Activated T-helper 9 cell treated with anti-CD3 and anti-CD28 coated beads, Interleukin-2, amount 50 U/mL, for 16 hours (primary cell): ENCODE data around the gene GPC5.
"Not testable (repeated sequence)": the region's sequence is repeated elsewhere in the genome, so short reads cannot be mapped to it uniquely, and the experiment has no call there.

Source experiments
- DNase-seq: peaks from one replicate; pipeline ENCODE4 v3.0.0-alpha.2; 2020; ENCODE audit warnings: low read depth

The GPC5 gene

DNA sequence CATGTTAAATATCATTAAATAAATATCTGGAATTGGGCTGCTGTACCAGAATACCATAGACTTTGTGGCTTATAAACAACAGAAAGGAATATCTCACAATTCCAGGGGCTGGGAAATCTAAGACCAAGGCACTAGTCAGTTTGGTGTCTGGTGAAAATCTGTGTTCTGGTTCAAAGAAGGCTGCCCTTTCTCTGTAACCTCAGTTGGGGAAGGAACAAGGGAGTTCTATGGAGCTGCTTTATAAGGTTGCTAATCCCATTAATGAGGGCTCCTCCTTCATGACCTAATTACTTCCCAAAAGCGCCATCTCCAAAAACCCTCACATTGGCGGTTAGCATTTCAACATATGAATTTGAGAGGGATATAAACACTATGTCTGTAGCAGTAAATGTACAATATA is 480.9 kb downstream of the GPC5 start:
- no peak for DNase-seq

- no peak for DNase-seq
Observed at GRCh38 chr13:91882918-91883317, 484.5 kb downstream of the GPC5 start.

DNA sequence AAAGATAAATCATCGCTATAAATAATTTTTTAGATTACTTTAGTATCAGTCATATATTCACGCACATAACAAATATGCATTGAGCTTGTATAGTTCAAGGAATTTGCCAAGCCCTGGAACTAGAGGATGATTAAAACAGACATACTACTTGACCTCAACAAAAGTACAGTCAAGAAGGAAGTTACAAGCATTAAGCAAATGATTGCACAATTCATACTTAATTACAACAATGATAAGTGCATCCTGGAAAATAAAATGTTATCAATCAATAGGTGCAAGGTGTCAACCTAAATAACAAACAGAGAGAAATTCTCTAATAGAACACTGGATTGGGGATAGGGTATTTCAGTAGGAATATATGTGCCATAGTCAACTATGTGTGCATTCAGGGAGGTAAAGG is 491.2 kb downstream of the GPC5 start:
- DNase-seq, result no peak

DNA sequence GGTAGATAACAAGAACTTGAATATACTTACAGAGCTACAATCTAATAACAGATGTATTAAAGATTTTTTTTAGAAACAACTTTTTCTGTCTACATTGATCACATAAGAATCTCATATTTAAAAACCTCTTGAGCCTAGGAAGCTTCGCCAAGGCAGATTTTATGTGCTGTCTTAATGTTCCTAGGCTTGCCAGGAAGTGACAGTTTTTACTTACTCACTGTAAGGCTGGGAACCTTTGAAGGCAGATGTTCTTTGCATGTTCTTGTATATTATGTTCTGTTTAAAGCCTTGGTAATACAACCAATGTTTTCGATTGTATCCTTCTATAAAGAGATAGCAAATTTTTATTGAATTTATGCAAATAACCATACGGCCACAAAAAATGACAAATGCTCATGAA is 492.7 kb downstream of the GPC5 start:
- DNase-seq, result no peak

GRCh38 chr13:91893040-91893439 is 494.6 kb downstream of the GPC5 start:
- DNase-seq, result no peak

GRCh38 chr13:91894316-91894715 is 495.9 kb downstream of the GPC5 start:
- DNase-seq, result no peak

GRCh38 chr13:91896547-91896946 is 498.1 kb downstream of the GPC5 start:
- DNase-seq, result no peak

GRCh38 chr13:91898986-91899385 is 500.6 kb downstream of the GPC5 start:
- DNase-seq, result not testable (repeated sequence)

DNA sequence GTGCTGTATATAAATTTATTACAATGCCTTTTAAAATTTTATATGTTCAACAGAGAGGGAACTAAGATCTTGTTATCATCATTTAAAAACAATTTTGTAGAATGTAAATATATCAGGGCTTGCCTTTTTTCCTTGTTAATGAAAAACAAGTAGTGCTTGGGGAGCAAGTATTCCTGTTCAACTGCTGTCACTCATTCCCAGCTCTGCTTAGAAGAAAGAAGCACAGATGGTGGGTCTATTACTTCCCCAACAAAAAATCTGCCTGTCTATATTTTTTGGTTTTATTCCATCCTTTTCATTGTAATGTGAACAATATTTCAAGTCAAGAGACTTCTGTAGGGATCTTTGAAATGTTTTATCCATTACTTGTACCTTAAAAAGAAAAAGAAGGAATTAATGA is 503.9 kb downstream of the GPC5 start:
- DNase-seq, result no peak

DNA sequence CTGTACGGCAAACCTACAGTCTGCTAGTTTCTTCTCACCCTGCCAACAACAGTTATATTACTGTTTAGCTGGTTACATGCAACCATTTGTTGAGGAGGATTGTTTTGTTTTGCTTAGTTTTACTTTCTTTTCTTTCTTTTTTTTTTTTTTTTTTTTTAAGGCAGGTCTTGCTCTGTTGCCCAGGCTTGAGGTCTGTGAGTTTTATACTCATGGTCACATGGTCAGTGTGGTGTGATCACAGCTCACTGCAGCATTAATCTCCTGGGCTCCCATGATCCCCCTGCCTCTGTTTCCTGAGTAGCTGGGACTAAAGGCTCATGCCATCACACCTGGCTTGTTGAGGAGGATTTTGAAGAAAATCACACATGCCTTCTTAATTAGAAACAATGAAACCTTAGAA is 505.6 kb downstream of the GPC5 start:
- no peak for DNase-seq

DNA sequence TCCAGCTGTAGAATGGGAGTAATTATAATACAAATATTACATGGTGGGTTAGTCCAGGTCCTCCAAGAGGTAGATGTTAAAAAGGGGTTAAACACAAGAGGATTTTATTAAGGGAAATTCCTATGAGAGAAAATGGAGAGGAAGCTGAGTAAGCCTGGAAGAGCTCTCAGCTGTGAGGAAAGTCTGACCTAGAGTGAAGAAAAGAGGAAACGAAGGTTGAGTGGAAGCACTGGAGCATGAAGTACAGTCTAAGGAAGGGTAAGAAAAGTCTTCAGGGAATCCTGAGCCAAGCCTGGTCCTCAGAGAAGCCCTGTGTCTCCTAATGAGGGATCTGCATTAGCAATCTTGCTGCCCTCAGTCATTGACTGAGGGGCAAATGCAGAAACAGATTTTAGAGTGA is 506.2 kb downstream of the GPC5 start:
- no peak for DNase-seq

- DNase-seq, result no peak
Observed at GRCh38 chr13:91907398-91907797, 509.0 kb downstream of the GPC5 start.

DNA sequence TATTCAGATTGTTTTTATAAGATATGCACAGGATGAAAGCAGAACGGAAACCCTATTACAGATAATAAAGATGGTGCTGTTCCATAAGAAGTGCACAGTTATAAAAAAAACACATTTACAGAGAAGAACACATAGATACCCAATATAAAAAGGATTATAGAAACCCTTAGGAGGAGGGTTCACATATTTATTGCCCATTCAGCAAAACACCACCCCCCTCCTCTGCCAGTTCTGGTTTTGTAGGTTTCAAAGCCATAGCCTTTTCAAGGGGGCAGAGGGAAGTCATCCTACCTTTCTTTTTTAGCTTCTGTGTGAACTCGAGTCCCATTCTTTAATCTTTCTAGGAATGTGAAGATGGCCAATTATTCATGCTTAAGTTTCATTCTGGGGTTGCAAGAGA is 511.2 kb downstream of the GPC5 start:
- DNase-seq, result no peak

GRCh38 chr13:91922969-91923592 is 524.7 kb downstream of the GPC5 start:
- DNase-seq, result no peak

- no peak for DNase-seq
Observed at GRCh38 chr13:91930687-91931086, 532.3 kb downstream of the GPC5 start.

- DNase-seq, result no peak
Observed at GRCh38 chr13:91934354-91934753, 535.9 kb downstream of the GPC5 start.

DNA sequence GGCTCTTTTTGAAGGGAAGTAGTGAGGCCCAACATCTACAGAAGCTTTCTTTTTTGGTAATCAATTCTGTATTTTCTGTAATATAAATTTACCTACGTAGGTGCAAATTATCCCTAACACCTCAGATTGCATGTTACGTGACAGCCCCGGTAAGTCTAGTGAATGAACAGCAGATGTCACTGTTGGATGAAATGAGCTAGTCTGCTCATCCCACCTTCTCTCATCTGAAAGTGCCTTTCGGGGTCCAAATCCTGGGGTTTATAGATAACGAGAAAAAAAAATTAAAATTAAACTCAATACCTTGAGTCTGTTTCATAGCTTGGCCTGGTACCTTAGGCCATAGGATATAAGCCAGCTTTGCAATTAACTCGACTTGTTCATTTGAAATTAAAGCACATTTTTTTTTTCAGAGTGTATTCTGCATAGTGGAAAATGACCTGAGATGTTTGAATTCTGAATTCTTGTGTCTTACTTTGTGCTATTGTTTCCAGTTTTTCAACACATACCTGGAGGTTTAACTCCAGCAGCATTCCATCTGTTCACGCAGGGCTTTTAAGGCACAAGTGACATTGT is 548.2 kb downstream of the GPC5 start:
- no peak for DNase-seq

DNA sequence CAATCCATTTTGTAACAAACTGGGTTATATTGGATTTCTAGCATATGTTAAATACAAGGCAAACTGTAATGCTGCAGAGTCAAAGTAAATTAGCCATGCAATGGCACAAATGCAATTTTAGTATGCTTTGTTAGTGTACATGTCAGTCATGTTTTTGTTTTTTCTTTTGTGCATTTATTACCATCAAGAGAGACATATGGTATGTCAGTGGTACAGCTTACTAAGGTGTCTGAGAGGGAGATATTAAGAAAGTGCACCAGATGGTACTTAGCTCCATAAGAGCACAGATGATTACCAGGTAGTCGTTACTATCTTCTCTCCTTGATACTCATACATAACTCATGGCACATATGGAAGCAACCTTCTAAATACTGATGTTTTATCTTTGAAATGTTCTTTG is 550.3 kb downstream of the GPC5 start:
- DNase-seq, result no peak

- no peak for DNase-seq
Observed at GRCh38 chr13:91950803-91951202, 552.4 kb downstream of the GPC5 start.

GRCh38 chr13:91955546-91956355 is 557.3 kb downstream of the GPC5 start:
- no peak for DNase-seq

DNA sequence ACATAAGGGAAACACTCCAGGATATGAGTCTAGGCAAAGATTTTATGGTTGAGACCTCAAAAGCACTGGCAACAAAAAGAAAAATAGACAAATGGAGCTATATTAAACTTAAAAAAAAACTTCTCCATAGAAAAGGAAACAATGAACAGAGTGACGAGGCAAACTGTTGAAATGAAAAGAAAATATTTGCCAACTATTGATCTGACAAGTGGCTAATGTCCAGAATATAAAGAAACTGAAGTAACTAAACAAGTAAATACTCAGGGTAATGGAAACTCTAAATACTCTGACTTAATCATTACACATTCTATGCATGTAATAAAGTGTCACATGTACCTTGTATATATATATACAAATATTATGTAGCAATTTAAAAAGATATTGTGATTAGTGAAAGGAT is 562.5 kb downstream of the GPC5 start:
- DNase-seq, result no peak

GRCh38 chr13:91962946-91963345 is 564.5 kb downstream of the GPC5 start:
- no peak for DNase-seq

DNA sequence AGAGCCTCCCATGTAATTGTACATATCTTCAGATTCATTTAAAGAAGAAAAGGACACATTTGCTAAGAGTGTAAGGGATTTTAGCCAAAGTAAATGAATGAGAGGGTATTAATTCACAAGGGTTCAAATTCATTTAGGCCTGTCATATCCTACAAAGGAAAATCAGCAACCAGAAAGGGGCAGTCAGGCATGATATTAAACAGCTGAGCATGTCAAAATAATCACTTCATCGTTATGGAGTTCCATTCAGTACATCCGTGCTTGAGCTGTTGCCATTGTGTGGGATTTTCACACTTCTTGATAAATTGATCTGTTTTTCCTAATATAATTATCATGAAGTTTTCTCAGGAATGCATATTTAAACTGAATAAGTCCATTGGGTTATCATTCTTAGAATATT is 567.1 kb downstream of the GPC5 start:
- no peak for DNase-seq

GRCh38 chr13:91978571-91978970 is 580.1 kb downstream of the GPC5 start:
- no peak for DNase-seq
